HG03521 (cell line): ENCODE results near the gene EFHC1.

Source experiments
- ATAC-seq: cut with Tn5 transposase; IDR thresholded peaks from one replicate; pipeline ENCODE4 v1.9.1; 2021; ENCODE audit warnings: mild to moderate bottlenecking, moderate library complexity; ENCODE audit not compliant: unreplicated experiment

Gene EFHC1

DNA sequence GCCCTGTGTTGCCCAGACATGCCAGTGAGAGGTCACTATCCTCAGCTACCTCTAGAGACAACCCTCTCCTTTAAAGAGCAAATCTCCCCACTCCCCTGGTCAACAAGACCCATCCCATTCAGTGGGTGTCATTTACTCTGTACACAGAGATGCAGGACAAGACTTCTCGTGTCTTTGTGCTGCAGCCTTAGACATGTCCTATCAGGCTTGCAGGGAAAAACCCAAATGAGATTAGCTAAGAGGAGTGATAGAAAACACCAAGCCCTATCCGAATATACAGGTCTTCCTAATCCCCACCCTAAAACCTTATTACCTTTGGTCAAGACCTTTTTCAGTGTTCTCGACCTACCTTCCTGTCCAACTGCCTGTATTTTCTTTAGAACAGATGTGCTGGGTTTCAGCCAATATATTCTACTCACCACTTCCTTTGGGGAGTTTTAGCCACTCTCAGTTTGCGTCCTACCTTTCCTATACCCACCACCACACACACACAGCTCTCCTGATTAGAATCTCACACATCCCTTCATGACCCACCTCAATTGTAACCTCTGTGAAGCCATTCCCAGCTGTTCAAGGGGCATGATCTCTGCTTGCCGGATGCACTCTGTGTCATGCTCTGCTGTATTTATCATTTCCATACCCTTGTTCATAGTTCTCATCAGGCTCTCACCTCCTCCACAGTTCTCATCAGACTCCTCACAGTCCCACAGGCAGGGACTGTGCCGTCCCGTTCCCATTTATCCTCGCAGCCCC lies 117.0 kb downstream of the EFHC1 start:
- peak; percentile 35 for ATAC-seq

DNA sequence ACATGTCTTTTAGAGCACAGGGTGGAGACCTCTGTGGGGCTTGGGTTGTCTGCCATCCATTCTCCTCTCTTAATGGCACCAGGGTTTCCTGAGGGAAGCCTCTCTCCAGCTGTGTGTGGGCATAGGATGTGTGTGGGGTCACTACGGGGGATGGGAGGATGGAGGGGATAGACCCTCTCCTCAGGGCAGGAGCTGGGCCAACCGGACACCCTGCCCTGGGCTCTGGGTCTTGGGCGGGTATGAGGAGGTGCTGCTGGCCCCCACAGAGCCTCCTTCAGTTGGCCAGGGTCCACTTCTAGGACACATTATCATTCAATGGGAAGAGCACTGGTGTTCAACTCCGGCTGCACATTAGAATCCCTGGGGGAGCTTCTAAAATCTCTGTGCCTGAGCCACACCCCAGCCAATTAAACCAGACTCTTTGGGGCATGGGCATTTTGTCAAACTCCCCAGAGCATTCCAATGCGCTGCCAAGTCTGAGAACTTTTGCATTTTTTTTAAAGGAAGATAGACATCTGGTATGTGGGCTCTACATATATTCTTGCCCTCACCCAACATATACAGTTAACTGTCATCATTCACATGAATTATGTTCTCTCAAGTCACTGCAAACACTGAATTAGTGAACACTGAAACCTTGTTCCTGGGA lies 118.2 kb downstream of the EFHC1 start:
- no peak for ATAC-seq

DNA sequence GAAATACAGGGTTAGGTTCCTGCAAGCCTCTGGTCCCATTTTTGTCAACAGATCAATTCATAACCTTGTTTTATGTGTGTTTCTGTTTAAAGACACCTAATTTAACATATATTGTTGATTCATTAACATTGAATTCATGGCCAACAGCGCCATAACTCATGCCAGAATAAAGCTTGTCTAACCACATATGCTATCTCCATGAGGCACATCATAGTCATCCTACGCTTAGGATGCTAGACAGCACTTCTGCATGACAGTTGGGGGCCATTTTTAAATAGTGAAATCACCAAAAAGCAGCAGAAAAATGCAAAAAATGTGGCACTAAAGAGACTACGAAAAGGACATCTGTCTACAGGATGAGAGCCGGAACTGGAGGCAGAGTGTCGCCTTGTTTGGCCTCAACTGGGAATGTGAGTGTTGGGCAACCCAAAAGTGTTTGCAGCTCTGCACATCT lies 118.8 kb downstream of the EFHC1 start:
- ATAC-seq = no peak

DNA sequence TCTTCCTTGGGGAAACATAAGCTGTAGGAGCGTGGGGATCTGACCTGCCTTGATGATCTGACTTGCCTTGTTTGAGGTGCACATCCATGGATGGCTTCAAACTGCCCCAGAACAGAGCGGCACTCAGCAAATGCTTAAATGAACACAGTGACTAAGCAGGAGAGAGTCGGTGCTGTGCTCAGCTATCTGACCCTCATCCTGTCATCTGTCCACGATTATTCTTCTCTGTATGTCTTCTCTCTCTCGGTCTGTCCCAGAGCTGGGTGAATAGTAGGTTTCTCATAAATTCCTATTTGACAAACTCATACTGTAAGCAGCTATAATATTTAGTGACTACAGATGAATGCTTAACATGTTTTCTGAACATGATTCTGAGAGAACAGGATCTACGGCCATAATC lies 119.5 kb downstream of the EFHC1 start:
- ATAC-seq = no peak

DNA sequence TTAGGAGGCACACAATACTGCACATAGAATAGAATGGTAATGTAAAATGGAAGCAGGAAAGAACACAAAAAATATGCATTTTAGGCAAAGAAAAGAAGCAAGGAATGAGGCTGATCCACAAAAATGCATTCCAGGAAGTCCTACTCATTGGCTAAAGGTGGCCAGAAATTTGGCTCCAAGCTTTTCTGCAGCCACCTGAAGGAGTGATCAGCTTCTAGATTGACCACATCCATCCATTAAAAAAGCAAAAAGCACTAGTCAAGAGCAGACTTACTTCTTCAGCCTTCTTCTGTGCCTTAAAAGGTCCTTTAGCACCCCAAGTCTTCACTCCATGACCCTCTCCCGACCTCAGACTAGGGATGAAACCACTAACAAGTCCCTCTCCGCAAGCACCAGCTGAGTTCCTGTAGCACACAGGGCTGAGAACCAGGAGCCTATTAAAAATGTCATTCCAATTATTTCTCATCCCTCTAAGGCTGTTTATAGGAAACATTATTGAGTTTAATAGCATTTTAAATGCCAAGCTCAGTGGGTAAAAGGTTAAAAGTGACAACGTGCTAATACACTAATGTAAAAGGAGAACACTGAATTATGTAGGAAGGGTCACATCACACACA lies 120.3 kb downstream of the EFHC1 start:
- ATAC-seq = no peak

DNA sequence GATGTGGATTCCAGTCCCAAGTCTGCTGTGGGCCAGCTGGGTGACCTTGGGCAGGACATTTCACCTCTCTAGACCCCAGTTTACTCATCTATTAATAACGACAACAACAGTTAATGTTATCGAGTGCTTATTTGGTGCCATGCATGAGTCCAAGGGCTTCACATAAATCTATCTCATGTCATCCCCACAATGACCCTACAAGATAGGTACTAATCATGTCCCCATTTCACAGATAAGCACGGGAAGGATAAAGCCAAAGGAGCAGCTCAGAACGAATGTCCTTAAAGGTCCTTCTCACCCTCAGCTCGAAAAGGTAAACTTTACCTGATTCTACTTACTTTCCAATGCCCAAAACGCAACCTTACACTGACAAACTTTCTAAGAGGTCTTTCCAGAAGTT lies 121.0 kb downstream of the EFHC1 start:
- ATAC-seq = no peak

DNA sequence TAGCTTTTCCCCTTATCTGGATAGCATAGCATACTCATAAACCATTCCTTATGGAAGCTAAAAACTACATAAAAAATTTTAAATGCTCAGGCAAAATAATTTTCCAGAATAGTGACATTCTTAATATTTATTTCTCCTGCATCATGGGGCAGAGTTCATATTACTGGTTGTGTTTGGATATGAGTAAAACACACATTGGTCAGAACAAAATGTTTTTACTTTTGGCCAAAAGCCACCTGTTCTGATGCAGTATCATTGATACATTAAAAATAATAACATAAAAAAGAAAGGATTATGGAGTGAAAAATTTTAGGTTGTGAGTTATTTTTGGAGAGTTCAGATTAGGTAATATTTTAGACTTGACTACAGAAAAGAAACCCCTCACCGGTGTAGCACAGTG lies 123.1 kb downstream of the EFHC1 start:
- ATAC-seq = no peak

DNA sequence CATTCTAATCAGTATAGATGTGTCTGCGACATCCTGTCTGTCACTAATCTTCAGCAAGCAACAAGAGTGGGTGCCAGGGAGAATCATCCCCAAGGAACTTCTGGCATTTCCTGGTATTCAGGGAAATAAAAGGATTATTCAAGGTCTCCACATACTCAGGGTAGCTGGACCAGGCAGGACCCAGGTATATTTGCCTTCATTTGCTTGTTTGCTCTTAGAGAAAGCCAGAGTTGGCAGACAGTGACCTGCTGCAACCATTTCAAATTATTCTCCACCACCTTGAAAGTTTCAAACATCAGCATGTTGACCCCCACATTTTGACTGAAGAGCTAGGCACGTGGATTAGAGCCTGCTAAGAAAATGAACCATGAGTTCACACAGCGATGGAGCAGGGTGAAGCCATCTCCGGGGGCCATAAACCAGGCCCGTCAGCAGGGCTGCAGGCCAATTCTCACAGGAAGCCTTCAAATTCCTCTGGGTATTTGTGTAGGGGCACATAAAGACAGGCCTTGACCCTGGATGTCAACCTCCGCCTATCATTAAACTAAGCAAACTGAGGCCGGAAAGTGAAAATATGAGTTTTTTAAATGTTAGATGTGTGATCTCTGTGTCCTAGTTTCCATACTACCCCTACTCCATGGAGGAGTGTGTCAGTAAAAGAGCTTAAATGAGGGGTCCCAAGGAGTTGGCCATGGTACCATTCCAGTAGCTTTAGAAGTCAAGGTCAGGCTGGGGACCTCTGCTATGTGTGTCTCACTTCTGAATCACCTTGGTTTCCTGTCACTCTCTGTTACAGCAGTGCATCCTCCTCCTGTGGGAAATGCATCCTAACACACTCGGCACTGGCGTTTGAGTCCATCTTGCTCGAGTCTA lies 123.8 kb downstream of the EFHC1 start:
- no peak for ATAC-seq

DNA sequence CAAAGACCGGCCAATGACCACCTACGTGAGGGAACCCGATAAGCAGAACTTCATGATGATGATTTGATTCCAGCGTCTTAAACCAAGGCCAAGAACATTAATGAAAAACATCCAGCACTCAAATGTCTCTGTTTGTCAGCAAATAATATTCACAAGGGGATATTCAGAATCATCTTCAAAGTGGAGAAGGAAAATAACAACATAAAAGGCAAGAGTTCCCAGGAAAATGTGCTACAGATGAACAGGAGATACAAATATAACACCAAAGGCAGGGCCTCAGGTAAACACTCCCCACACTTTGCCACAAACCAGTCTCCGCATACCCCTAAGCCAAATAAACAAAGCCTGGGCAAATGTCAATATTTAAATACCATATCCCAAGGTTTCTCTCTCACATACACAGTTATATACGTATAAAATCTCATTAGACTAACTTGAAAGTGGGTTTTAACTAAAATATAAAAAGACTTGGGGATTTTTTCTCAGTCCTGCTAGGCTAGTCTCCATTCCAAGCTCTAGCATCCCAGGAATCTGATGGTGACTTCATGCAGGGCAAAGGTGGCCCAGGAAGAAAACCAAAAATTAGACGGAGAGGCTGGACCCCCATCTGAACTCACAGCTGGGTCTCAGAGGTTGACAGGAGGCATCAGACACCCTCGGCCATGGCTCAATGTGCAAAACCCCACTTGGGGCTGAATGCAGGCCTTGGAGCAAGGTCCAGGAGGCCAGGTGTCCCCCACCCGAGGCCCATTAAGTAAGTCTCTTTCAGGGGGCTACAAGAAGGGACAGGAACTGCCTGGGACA lies 124.7 kb downstream of the EFHC1 start:
- ATAC-seq = no peak

DNA sequence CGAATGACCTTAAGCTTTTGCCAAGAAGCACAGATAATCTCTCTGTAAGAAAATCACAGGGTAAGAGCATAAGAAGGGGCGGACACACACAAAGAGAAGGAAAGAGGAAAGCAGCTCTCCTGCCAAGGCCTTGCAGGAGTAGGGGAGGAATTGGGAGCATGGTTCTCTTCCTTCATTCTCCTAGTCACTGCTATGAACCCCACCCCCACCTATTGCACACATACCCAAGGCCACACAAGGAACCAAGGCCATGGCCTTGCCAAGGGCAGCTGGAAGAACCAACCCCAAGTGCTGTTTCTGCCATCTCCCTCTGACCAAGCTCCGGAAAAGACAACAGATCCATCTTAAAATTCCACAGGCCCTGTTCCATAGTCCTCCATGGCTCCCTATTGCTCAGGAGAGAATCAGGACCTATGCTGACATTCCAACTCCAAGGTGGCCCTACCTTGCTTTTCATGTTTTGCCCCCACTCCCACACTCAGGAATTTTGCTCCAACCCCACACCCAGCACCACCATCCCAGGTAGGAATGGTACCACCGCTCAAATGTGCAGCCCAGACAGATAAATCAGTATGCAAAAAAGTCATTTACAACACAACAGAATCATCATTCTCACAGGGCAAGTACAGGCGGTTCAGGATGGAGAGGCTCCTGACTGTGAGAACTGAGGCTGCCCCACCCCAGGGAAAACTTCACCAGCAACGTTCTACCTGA lies 125.4 kb downstream of the EFHC1 start:
- peak; percentile 16 for ATAC-seq

DNA sequence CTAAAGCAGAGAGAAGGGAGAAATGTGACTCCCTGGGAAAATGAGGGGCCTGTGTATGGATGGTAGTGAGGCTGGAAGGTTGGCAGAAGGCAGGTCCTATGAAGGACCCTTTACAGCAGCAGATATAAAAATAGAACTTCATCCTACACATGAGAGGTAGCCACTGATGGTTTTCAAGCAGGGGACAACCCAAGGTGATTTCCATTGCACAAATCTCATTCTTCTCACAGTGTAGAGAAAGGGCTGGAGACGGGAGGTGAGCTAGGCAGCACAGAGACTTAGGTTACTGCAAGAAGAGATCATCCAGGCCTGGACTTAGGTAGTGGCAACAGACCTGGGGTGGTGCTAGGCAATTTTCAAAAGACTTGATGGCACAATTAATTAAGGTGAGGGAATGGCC lies 126.0 kb downstream of the EFHC1 start:
- ATAC-seq = peak; percentile 33

DNA sequence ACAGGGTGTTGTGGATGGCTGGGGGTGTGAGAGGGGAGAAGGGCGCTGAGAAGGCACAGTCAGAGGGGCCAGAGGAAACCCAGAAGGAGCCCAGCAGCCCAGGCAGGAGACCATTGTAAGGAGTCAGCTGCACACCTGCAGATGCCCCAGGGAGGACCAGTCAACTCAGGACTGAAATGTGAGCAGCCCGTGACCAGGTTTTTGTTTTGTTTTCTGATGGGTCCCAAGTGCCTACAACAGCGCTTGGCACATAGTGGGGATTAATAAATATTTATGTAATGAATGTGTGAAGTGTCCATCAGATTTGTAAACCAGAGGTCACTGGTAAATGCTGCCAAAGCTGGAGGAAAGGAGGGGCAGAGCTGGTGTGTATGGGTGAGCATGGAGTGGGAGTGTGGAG lies 126.5 kb downstream of the EFHC1 start:
- ATAC-seq = peak; percentile 63

DNA sequence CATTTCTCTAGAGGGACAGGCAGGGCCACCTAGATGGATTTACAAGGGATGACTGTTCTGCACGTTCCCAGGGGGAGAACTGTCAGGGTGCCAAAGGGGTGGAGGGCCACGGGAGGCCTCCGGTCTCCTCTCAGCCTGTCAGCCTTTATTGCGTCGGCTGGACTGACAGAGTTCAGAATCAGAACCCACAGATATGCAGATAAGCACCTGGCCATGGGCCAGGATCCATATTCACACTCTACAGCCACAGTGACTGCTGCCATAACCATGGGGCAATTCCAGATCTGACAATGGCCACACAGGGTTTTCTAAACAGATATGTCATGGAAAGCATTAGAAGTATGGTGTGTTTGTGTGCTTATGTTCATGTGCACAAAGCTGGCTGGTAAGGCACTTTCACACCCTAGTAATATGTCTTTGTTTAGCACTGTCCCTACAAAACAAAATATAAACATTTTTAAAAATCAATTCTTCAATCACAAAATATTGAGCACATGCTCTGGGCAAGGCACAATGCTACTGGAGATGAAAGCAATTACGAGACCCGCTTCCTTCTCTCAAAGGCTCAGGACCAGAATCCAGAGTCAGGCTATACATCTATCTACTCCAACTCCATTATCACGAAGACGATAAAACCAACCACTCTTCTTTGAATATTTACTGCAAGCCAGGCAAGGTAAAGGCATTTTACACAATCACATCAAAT lies 127.7 kb downstream of the EFHC1 start:
- no peak for ATAC-seq

DNA sequence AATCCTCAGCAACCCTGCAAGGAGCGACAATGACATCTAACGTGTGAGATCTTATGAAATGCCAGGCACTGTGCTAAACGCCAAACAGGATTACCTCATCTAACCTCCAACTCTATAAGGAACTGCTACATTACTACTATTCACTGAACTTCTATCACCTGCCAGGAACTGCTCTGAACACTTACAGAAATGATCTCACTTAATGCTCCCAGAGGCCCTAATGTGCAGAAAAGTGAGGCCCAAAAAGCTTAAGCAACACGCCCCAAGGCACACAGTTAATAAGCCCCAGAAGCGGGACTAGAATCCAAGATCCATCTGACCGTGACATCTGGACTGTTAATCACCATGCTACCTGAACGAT lies 128.2 kb downstream of the EFHC1 start:
- no peak for ATAC-seq

DNA sequence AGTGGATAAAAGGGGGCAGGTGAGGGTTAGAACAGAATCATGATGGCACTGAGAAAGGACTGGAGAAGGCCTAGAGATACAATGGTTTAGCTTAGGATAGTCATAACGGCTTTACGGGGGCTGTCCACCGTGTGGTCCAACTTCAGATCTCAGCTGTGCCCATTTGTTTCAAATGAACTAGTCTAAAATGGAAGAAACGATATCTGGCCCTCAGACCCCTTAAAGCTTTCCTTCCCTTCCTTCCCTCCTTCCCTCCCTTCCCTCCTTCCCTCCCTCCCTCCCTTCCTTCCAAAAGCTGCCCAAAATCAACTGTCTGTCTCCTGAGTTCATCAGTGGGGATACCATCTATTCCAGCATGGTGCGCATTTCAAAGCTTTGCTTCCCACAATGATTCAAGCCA lies 128.9 kb downstream of the EFHC1 start:
- ATAC-seq = no peak

DNA sequence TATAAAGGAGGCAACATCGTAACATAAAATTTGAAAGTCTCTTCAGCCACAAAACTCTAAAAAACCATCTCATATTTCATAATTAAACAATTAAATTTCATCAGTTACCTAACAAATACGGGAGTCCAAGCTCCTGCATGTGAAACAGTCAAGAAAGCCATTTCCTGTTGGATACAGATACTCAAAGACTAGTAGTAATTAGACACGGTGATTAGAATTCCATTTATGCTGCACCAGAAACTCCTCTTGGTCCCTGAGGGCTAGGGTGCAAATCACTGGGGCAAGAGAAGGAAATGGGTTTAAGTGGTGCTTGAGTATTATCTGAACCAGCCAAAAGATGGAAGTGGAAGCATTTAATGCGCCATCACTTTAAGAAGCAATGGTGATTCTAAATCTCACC lies 129.3 kb downstream of the EFHC1 start:
- ATAC-seq = no peak

DNA sequence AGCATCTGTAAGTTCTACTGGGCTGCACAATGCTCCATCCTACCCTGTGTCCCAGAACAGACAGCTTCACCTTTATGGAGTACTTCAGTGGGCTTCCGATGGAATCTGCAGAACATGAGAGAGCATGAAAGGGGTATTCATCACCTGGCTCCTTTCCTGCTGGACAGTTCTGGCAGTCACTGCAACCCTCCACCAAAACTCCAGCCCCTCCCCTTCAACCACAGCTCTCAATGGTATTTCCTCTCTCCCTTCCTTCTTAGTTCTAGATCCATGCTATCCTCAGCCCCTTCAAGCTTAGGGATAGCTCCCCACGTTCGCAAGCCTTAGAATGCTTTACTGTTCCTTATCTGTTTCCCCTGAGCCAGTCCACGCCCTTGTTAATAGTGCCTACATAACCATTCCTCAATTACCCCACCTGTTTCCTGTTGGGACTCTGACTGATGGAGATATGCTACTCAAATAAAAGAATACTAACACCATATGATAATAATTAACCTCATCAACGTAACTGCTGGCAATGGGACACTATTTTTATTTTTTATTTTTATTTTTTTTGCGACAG lies 130.0 kb downstream of the EFHC1 start:
- ATAC-seq = no peak

DNA sequence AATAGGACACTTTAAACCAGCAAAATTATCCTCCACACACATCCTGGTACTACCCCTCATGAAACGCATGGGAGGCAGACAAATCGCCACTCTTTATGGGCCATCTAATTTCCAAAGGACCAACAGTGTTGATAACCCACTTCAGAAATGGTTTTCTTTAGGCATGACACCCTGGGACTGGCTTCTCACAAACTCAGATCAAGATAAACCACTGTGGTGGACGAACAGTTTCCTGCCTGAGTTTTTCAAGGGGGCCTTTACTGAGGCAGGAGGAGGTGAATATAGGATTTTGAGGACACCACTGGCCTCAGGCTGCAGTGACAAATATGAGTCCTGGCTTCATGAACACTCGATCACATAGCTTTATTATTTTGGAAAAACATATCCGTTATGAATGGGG lies 130.7 kb downstream of the EFHC1 start:
- no peak for ATAC-seq
